ENCODE results near the gene PSMD14.
A peak's percentile ranks its signal among the peaks of the same experiment; 100 is the strongest.

Gene PSMD14

DNA sequence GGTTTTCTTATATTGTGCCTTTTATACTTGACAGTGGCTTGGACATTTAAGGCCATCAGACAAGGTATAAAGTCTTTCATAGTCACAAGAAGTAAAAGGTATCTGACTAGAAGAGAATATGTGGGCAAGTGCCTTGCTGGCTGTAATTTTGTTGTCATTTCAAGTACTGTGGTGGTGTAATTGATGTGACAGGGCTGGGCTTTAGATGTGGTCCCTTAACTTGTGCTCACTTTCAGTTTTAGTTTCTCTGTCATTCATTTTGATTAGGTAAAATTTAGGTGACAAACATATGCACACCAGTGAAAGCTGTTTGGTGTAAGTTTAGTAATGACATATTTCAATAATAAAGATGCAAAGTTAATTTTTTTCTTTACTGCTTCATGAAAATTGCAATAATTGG, 76.6 kb downstream of the PSMD14 start:
- DNase-seq (ENCODE audit: low read depth) = peak; percentile 70
- H3K4me3 ChIP-seq (ENCODE audit: low read depth, low read length) = no peak overlapping the region
- TF ChIP-seq, protein P1, sequence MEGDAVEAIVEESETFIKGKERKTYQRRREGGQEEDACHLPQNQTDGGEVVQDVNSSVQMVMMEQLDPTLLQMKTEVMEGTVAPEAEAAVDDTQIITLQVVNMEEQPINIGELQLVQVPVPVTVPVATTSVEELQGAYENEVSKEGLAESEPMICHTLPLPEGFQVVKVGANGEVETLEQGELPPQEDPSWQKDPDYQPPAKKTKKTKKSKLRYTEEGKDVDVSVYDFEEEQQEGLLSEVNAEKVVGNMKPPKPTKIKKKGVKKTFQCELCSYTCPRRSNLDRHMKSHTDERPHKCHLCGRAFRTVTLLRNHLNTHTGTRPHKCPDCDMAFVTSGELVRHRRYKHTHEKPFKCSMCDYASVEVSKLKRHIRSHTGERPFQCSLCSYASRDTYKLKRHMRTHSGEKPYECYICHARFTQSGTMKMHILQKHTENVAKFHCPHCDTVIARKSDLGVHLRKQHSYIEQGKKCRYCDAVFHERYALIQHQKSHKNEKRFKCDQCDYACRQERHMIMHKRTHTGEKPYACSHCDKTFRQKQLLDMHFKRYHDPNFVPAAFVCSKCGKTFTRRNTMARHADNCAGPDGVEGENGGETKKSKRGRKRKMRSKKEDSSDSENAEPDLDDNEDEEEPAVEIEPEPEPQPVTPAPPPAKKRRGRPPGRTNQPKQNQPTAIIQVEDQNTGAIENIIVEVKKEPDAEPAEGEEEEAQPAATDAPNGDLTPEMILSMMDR (IDR thresholded peaks at IDR 0.05; ENCODE audit: insufficient read depth, low read depth, low read length, missing control alignments) = no peak

DNA sequence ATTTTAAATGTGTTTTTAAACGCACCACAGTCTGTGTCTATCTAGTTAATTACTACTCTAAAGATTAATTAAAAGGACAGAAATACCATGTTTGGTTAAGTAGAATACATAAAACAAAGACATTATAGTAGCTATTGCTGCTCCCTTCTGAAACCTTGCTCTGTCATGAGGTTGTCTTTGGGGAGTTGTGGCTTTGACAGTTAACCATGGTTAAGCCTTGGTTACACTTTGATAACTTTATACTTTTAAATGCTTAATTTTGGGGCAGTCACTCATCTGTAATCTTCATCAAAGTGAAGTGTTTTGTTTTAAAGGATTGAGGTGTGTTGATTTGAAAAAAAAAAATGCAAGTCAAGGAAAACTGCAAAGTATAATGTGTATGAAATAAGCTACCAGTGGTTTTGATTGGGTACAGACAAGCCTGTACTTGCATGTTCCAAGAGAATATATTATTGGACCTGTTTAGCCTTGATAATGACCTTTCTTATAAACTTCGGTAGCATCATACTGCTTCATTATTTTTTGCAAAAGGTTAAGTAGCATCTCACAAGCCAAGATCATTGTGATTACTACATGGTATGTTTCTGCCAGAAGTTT, 78.1 kb downstream of the PSMD14 start:
- TF ChIP-seq, protein P1 (IDR thresholded peaks at IDR 0.05; ENCODE audit: insufficient read depth, low read depth, low read length, missing control alignments) = no peak
- peak; percentile 13 for DNase-seq (ENCODE audit: low read depth)
- no peak overlapping the region for H3K4me3 ChIP-seq (ENCODE audit: low read depth, low read length)

DNA sequence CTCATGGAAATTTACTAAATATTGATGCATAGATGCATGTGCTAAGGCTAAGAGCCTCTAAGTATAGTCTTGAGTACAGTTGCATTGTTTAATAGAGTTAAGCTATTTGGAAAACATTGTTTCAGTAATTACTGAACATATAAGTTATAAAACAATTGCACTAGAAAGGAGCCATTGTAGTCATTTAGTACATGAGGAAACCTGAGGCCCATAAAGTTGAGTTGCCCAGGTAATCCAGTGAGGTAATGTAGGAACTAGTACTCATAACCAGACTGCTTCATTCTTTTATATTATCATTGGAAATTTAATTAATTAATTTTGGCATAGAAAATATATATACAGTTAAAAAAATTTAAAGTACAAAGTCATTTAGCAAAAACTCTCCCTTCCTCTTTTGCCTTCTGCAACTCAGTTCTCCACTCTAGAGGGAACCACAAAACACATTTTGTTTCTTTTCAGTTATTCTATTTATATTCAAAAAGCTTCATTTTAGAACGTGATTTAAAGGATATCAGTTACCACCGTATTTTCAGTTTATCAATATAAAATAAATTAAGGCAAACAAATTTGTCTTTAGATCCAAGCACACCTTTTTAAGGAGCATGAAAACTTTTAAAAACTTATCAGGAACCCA, 80.0 kb downstream of the PSMD14 start:
- H3K4me3 ChIP-seq (ENCODE audit: low read depth, low read length) = no peak overlapping the region
- TF ChIP-seq, protein P1 (IDR thresholded peaks at IDR 0.05; ENCODE audit: insufficient read depth, low read depth, low read length, missing control alignments) = no peak

DNA sequence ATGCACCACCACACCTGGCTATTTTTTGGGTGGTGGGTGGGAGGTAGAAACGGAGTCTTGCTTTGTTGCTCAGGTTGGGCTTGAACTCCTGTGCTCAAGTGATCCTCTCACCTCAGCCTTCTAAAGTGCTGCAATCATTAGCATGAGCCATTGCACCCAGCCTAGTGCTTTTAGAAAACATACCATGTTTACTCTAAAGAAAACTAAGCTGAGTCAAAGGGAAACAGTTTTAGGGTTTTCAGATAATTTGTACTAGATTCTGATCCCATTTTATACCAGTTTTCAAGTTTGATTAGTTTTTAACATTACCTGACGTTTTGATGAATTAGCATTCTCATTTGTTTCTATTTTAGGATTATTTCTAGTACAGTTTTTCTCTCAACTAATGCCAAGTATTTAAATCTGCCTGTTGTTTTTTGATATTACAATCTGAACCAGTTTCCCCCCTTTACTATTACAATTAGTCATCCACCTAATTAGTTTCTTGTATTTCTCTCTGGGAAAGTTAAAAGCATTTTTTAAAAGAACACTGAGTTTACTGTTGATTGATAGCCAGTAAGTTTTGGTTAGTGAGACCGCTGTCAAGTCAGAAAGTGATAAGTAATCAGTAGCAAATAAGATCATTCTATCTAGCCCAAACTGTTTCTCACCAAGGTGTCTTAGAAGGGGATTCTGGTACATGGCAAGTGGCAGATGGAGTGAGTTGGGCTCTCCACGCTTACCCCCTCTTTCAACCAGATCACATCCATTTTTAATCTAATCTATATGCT, 83.7 kb downstream of the PSMD14 start:
- TF ChIP-seq, protein P1 (IDR thresholded peaks at IDR 0.05; ENCODE audit: insufficient read depth, low read depth, low read length, missing control alignments) = no peak
- no peak for DNase-seq (ENCODE audit: low read depth)
- no peak overlapping the region for H3K4me3 ChIP-seq (ENCODE audit: low read depth, low read length)

More for the DNA sequence above, 80.0 kb downstream of the PSMD14 start:
- no peak for DNase-seq (ENCODE audit: low read depth)

DNA sequence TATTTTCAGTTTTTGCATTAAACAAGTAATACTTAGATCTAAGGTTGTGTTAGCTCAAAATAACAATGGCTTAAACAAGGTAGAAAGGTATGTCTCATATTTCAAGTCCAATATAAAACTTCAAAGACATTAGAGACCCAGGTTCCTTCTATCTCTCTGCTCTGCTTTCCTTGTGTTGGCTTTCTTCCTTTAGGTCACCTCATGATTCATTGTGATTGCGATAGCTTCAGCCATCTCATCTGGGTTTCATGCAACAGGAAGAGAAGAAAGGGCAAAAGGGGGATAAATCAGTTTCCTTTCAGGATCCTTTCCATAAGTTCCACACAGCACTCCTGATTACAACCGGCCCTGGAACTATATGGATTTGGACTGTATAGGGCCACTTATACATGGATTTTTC, 91.9 kb downstream of the PSMD14 start:
- no peak for DNase-seq (ENCODE audit: low read depth)
- TF ChIP-seq, protein P1 (IDR thresholded peaks at IDR 0.05; ENCODE audit: insufficient read depth, low read depth, low read length, missing control alignments) = no peak
- H3K4me3 ChIP-seq (ENCODE audit: low read depth, low read length) = no peak overlapping the region

DNA sequence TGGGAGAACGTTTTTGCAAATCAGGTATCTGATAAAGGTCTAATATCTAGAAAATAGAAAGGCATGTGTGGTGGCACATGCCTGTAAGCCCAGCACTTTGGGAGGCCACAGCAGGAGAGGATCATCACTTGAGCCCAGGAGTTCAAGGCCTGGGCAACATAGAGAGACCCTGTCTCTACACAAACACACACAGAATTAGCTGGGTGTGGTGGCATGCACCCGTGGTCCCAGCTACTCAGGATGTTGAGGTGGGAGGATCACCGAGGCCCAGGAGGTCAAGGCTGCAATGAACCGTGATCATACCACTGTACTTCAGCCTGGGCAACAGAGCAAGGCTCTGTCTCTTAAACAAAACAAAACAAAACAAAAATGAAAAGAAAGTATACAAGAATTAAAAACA, 94.1 kb downstream of the PSMD14 start:
- no peak for DNase-seq (ENCODE audit: low read depth)
- TF ChIP-seq, protein P1 (IDR thresholded peaks at IDR 0.05; ENCODE audit: insufficient read depth, low read depth, low read length, missing control alignments) = no peak
- H3K4me3 ChIP-seq (ENCODE audit: low read depth, low read length) = no peak overlapping the region

Measured in GM12865 (cell line).